Mucosa of descending colon (tissue), 3 donors: ENCODE measurements around the gene ZNF653. TPM values are rescaled to one million over a fixed set of nuclear protein-coding genes. Genes with fewer than 3 reads are reported as not detected.

Experiments
- ATAC-seq: fragments of 200-7000 bp; cut with Tn5 transposase; one replicate; pipeline ENCODE4 v1.9.1; 2020; ENCODE audit warnings: mild to moderate bottlenecking, moderate library complexity
- DNase-seq, 3 donors: peaks; one replicate each; pipeline ENCODE4 v3.0.0-alpha.2; 2020
- H3K36me3 ChIP-seq: fragments of 200-600 bp; one replicate; pipeline ENCODE4 v1.8.0; 2021; ENCODE audit warnings: low read depth, mild to moderate bottlenecking
- H3K4me1 ChIP-seq: fragments of 200-600 bp; one replicate; pipeline ENCODE4 v1.8.0; 2021; ENCODE audit warnings: low read depth, mild to moderate bottlenecking
- H3K4me3 ChIP-seq: fragments of 200-600 bp; one replicate; pipeline ENCODE4 v1.8.0; 2021; ENCODE audit warnings: mild to moderate bottlenecking
- H3K9me3 ChIP-seq: fragments of 200-600 bp; one replicate; pipeline ENCODE4 v1.8.0; 2021; ENCODE audit warnings: mild to moderate bottlenecking
- intact Hi-C, 2 donors: fragments of 100-400 bp; cut with DNase I in 1 of 2; cut with micrococcal nuclease in 1 of 2; formaldehyde crosslinking; loops; one replicate each; pipeline versions ENCODE4 v1.11.0 to v1.11.1; 2022; cut with DNase I, micrococcal nuclease
- total RNA-seq, 3 donors: library from RNA; stranded (reverse); fragmentation: NEBNext Ultra II Directional in 2 of 3; extraction: Animal tissue kit (Norgen Biotek cat#: 25700) in 2 of 3; gene quantifications; one replicate each; pipeline versions ENCODE4 v1.2.1 to v1.2.4, GENCODE V29; 2021 to 2023
- TF ChIP-seq, protein P1 (sequence below): fragments of 200-600 bp; IDR thresholded peaks from one replicate; pipeline ENCODE4 v1.8.0; 2022; ENCODE audit warnings: antibody characterized with exemption, mild to moderate bottlenecking
- donor health status: DM: no; HTN: no; CAD: no; lungs with moderate emphysema.
- donor health status: DM: no; HTN: no; CAD: no.
- donor health status: DM: no; HTN: yes; CAD: no.

The ZNF653 gene
- total RNA-seq, 3 donors from 2014 or later, result 10.4 to 13.5 (median 10.9) TPM

DNA sequence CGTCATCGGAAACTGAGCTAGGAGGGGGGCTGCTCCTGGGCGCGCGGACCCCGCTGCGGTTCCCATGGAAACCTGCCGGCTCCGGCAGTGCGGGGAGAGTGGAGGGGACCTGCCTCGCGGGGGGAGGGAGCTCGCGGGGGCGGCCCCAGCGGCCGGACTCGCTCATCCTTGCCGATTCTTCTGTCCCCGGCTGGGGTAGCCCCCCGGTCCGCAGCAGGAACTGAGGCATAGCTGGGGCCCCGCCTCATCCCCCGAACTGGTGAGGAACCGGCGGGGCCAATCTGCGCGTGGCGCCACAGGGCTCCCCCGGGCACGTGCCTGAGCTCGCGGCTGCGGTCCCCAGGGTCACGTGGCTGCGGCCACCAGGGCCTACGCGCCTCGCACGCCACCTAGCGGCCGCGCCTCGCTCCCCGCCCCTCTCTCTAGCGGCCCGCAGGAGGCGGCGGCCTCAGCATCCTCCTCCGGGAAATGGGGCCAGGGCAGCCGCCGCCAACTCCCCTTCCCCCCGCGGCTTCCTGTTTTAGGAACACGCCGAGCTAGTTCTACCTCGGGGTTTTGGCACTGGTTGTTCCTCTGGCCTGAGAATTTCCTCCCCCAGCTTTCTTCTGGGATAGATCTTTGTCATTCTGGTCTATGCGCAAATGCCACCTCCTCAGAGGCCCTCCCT is 23.1 kb downstream of the ZNF653 start:
- H3K36me3 ChIP-seq, result no peaks in the 10 kb centered on the region
- TF ChIP-seq, protein P1, sequence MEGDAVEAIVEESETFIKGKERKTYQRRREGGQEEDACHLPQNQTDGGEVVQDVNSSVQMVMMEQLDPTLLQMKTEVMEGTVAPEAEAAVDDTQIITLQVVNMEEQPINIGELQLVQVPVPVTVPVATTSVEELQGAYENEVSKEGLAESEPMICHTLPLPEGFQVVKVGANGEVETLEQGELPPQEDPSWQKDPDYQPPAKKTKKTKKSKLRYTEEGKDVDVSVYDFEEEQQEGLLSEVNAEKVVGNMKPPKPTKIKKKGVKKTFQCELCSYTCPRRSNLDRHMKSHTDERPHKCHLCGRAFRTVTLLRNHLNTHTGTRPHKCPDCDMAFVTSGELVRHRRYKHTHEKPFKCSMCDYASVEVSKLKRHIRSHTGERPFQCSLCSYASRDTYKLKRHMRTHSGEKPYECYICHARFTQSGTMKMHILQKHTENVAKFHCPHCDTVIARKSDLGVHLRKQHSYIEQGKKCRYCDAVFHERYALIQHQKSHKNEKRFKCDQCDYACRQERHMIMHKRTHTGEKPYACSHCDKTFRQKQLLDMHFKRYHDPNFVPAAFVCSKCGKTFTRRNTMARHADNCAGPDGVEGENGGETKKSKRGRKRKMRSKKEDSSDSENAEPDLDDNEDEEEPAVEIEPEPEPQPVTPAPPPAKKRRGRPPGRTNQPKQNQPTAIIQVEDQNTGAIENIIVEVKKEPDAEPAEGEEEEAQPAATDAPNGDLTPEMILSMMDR, result peak; percentile 98
- H3K9me3 ChIP-seq, result no peaks in the 10 kb centered on the region
- no peak overlapping the region for H3K4me3 ChIP-seq
- ATAC-seq, result peak; percentile 93
- H3K4me1 ChIP-seq, result peaks cover 15% of the 10 kb centered on the region
- peak; percentile 87 to 91 (median 87) for DNase-seq
- intact Hi-C loops, result no loop called here

DNA sequence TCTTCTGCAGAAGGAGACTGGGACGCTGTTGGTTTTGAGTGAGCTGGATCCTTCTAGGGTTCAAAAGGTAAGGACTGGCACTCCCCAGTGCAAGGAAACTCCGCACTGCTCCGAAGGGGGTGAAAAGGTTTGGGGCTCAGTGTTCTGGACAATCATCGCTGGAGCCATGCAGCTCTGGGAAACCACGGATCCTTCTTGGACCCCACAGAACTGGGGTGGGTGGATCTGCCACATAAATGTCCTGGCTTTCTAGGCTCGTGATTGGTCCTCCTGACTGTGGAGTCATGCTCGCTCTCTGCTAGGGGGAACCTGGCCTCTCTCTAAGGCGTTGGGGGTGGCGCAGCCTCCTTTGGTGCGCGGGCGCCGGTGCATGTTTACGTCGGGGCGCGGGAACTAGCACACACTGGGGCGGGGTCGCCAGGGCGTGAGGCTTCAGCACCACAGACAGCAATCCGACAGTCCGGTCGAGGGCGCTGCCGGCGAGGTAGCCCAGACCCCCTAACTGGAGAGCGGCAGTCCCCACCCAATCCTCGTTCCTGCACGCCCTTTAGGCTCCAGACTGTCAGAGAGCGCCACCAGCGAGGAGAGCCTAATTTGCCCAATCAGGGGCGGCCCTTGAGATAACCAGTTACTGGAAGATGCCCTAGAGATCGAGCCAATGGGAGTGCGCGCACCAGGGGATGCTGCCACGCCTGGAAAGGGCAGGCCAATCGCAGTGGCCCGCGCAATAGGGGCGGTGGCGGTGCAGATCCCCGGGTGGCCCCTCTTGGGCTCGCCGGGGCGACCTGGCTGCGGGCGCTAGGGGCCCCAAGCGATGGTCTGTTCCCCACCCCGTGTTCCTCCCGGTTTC is 23.9 kb downstream of the ZNF653 start:
- ATAC-seq (peak; percentile 64), DNase-seq (peak; percentile 34 to 79 (median 59))
- Histone ChIP-seq H3K36me3 (no peaks in the 10 kb centered on the region), H3K4me1 (peaks cover 15% of the 10 kb centered on the region), H3K4me3 (no peak overlapping the region), H3K9me3 (no peaks in the 10 kb centered on the region)
- intact Hi-C loops, result no loop called here
- TF ChIP-seq, protein P1, result no peak

DNA sequence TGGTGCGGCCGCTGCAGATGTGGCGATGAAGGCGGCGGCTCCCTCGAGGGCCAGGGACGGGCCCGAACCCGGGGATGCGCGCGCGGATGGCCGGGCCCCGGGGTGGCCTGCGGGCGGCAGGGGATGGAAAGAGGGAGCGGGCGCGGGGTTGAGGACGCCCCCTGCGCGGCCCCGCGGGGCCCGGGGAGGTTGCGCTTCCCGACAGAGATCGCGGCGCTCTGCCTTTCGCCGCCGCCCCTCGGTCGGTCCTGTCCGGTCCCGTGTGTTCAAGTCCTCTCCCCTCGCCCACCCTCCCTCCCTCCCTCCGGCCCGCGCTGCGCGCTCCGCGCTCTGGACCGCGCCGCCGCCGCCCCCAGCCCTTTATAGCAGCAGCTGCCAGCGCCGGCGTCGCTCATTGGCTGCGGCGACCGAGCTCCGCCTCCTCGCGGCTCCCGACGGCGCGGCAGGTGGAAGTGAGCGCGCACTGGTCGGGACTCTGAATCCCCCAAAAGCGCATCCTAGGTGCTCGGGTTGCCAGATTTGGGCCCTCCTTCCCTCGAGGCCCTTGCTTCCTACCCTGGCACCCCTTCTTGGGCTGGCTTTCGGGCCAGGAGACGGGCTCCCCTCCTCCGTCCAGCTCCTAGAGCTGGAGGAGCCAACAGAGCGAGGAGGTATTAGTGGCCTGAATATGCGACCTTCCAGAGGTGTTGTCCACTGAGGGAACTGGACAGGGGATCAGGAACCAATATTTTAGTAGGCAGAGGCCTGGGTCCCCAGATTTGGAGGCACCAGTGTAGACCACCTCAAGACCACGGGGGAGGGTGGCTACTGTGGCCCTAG is 24.7 kb downstream of the ZNF653 start, which contains the start of gene ELAVL3:
Gene ELAVL3, minus strand, starts transcription at position 332 of the 819 bp plus-strand sequence. CDS start 438 bp downstream, outside the sequence.
- H3K36me3 ChIP-seq, result no peaks in the 10 kb centered on the region
- DNase-seq (no peak), ATAC-seq (no peak)
- H3K4me1 ChIP-seq, result peaks cover 15% of the 10 kb centered on the region
- TF ChIP-seq, protein P1, result no peak
- intact Hi-C loops, result no loop called here
- H3K9me3 ChIP-seq, result no peaks in the 10 kb centered on the region
- H3K4me3 ChIP-seq, result no peak within 1 kb of the TSS

DNA sequence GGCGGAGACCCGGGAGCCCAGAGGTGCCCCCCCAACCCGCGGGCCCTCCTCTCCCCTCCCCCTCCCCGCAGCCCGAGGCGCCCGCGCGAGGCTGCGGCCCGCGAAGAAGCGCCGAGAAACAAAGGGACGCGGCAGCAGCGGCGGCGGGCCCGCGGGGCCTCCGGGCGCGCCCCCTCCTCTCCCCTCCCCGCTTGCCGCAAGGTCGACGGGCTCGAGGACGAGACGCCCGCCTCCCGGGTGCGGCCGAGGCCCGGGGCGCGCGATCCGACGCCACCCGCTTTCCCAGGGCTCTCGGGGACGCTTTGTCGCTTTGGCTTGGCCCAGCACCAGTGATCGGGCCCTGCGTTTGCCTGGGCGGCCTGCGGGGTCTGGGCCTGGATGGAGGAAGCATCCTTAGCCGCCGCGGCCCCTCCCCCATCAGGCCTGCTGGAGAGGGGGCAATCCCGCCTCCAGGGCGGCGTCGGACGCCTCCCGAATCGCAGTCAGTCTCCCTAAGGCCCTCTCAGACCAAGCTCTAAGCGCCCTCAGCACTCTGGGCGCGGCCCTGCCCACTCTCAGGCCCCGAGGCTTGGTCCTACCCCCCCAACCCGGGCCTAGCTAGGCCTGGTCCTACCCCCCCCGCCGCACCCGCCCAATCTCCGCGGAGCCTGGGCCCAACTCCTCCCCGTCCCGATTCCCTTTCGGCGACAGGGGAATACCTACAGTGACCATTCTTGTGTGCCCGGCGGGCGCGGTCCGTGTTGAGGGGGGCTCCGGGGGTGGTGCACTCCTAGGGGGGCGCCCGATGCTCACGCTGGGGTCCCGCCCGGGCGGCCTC is 25.5 kb downstream of the ZNF653 start:
- peaks cover 15% of the 10 kb centered on the region for H3K4me1 ChIP-seq
- intact Hi-C loops, result no loop called here
- no peaks in the 10 kb centered on the region for H3K9me3 ChIP-seq
- no peaks in the 10 kb centered on the region for H3K36me3 ChIP-seq
- ATAC-seq (no peak), DNase-seq (no peak)
- H3K4me3 ChIP-seq, result no peak overlapping the region
- TF ChIP-seq, protein P1, result no peak
